ENCODE measurements around the gene ABHD15. TPM values are rescaled to one million over a fixed set of nuclear protein-coding genes. Genes with fewer than 3 reads are reported as not detected.

ABHD15 gene
- polyA plus RNA-seq, 2 of the 4 experiments (the other 2 are of a cell fraction), result 13.5 to 15.8 TPM

- ATAC-seq, result peak; percentile 54 to 71
- CTCF ChIA-PET, result interaction anchor here (1.0 to 24.0 kb wide), 15 partner anchors 9 to 215 kb away, joined by 3 to 474 read pairs (median 4); partner anchors contain the start of genes ANKRD13B and CORO6
- WGBS (ENCODE audit: missing lambda C conversion rate), result 1% methylated on average over 45 of the region's 63 CpGs
Observed at GRCh38 chr17:29567554-29568330, 905 bp upstream of the ABHD15 start.

More at GRCh38 chr17:29567554-29568330, 905 bp upstream of the ABHD15 start:
- H3K4me1 ChIP-seq, result peaks cover 20% of the 10 kb centered on the region
- H3K4me3 ChIP-seq, result peak overlapping the region; percentile 62
- no peaks in the 10 kb centered on the region for H3K9me3 ChIP-seq
- peak overlapping the region; percentile 83 for H3K4me2 ChIP-seq
- TF ChIP-seq MAX (IDR thresholded peaks at IDR 0.05) (peak; percentile 48), ZC3H11A (IDR thresholded peaks at IDR 0.05) (no peak), HMGXB4 (CRISPR knock-in tag; IDR thresholded peaks at IDR 0.05; ENCODE audit: borderline replicate concordance) (0 out of 2 replicates have a peak, but pooled peaks have one; percentile 20), E2F6 (IDR thresholded peaks at IDR 0.05; ENCODE audit: borderline replicate concordance, low read depth) (no peak), RNF2 (IDR thresholded peaks at IDR 0.05; ENCODE audit: borderline replicate concordance, low read depth) (peak; percentile 47; the same call in 1 of the 2 replicates), POLR2A (IDR thresholded peaks at IDR 0.05; ENCODE audit: low read length) (0 out of 2 replicates have a peak, but pooled peaks have one; percentile 14), POLR2AphosphoS2 (conservative IDR thresholded peaks at IDR 0.05; ENCODE audit: low read length) (no peak), CTCF (IDR thresholded peaks at IDR 0.05) (peak; percentile 53), HDAC2 (IDR thresholded peaks at IDR 0.05) (peak; percentile 35; the same call in 1 of the 2 replicates), RFX5 (IDR thresholded peaks at IDR 0.05) (peak; percentile 38; the same call in 1 of the 2 replicates), SMC3 (IDR thresholded peaks at IDR 0.05) (0 out of 3 replicates have a peak, but pooled peaks have one; percentile 18), USF2 (IDR thresholded peaks at IDR 0.05) (0 out of 2 replicates have a peak, but pooled peaks have one; percentile 2), BCL3 (IDR thresholded peaks at IDR 0.05) (0 out of 3 replicates have a peak, but pooled peaks have one; percentile 2), FOSB (CRISPR knock-in tag; IDR thresholded peaks at IDR 0.05) (no peak), RAD21 (conservative IDR thresholded peaks at IDR 0.05 in 1 of 2, IDR thresholded peaks at IDR 0.05 in 1 of 2) (peak in 1 of 2 experiments; percentile 35; a peak in 1 of 5 replicates)
- POLR2A ChIA-PET, result interaction anchor here (0.7 to 4.0 kb wide), 8 partner anchors 9 to 274 kb away, joined by 3 to 21 read pairs (median 4); partner anchors contain the start of genes ANKRD13B and NUFIP2
- no peak for FAIRE-seq
- H3K27ac ChIP-seq, result peak overlapping the region; percentile 92 to 94
- DNase-seq (ENCODE audit: low read depth in 1 of 2, low spot score in 1 of 2), result peak; percentile 85 to 90

Measured in A549 (cell line).